ENCODE measurements around the gene TOPORS.

The TOPORS gene

DNA sequence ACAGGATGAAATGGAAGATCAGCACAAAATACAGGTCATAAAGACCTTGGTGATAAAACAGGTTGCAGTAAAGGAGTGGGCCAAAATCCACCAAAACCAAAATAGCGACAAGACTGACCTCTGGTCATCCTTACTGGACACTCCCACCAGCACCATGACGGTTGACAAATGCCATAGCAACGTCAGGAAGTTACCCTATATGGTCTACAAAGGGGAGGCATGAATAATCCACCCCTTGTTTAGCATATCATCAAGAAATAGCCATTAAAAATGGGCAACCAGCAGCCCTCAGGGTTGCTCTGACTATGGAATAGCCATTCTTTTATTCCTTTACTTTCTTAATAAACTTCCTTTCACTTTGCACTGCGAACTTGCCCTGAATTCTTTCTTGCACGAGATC is 26.6 kb upstream of the TOPORS start:
- no peaks in the 10 kb centered on the region for H3K9me3 ChIP-seq (replicated peaks; ENCODE audit: insufficient read depth, low read length)
- no peak overlapping the region for H3K4me2 ChIP-seq (ENCODE audit: low read depth, low read length)
- H3K9ac ChIP-seq (ENCODE audit: low read length): no peak overlapping the region
- H3F3A ChIP-seq (ENCODE audit: insufficient read depth, low read length): peaks cover 26% of the 10 kb centered on the region
- no peaks in the 10 kb centered on the region for H3K27me3 ChIP-seq (replicated peaks; ENCODE audit: insufficient read depth, low read length)
- H3K36me3 ChIP-seq (replicated peaks; ENCODE audit: insufficient read depth, low read length): no peaks in the 10 kb centered on the region
- H4K20me1 ChIP-seq (ENCODE audit: insufficient read depth, low read length): no peaks in the 10 kb centered on the region
- H3K9me2 ChIP-seq (replicated peaks; ENCODE audit: insufficient read depth, low read length): no peaks in the 10 kb centered on the region
- TF ChIP-seq EZH2 (optimal IDR thresholded peaks at IDR 0.05; ENCODE audit: low read depth, low read length) (no peak), EZH2phosphoT487 (IDR thresholded peaks at IDR 0.05; ENCODE audit: low read length) (no peak)
- TF ChIP-seq, protein P1, sequence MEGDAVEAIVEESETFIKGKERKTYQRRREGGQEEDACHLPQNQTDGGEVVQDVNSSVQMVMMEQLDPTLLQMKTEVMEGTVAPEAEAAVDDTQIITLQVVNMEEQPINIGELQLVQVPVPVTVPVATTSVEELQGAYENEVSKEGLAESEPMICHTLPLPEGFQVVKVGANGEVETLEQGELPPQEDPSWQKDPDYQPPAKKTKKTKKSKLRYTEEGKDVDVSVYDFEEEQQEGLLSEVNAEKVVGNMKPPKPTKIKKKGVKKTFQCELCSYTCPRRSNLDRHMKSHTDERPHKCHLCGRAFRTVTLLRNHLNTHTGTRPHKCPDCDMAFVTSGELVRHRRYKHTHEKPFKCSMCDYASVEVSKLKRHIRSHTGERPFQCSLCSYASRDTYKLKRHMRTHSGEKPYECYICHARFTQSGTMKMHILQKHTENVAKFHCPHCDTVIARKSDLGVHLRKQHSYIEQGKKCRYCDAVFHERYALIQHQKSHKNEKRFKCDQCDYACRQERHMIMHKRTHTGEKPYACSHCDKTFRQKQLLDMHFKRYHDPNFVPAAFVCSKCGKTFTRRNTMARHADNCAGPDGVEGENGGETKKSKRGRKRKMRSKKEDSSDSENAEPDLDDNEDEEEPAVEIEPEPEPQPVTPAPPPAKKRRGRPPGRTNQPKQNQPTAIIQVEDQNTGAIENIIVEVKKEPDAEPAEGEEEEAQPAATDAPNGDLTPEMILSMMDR (IDR thresholded peaks at IDR 0.05; ENCODE audit: low read length): no peak
- DNase-seq: no peak
- no peak overlapping the region for H3K4me3 ChIP-seq (ENCODE audit: low read length)
- H2AFZ ChIP-seq (ENCODE audit: low read length): no peak overlapping the region
- H3K27ac ChIP-seq (ENCODE audit: low read length): no peak overlapping the region
- peaks cover 36% of the 10 kb centered on the region for H3K4me1 ChIP-seq (ENCODE audit: low read length)
- no peaks in the 10 kb centered on the region for H3K79me2 ChIP-seq (ENCODE audit: low read length)

DNA sequence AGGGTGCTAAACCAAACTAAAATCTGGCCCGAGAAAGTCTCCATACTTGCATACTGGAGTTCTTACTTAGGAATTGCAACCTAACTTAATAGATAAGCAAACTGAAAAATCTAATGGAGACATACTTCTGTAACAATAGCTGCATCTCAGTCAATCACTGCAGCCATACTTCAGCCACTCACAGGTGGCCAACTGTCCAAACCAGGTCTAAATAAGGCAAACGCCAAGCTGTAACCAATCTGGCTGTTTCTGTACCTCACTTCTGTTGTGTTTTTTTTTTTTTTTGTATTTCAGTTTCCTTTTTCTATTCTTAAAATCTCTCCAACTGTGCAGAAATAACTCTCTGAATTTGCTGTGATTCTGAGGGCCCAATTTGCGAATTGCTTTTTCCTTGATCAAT is 24.9 kb upstream of the TOPORS start:
- no peaks in the 10 kb centered on the region for H3K27me3 ChIP-seq (replicated peaks; ENCODE audit: insufficient read depth, low read length)
- H3F3A ChIP-seq (ENCODE audit: insufficient read depth, low read length): peaks cover 38% of the 10 kb centered on the region
- H3K9me2 ChIP-seq (replicated peaks; ENCODE audit: insufficient read depth, low read length): no peaks in the 10 kb centered on the region
- H4K20me1 ChIP-seq (ENCODE audit: insufficient read depth, low read length): no peaks in the 10 kb centered on the region
- H3K27ac ChIP-seq (ENCODE audit: low read length): peak overlapping the region; percentile 47; the same call in 1 of the 2 replicates
- peak; percentile 73 for DNase-seq
- H3K36me3 ChIP-seq (replicated peaks; ENCODE audit: insufficient read depth, low read length): no peaks in the 10 kb centered on the region
- no peaks in the 10 kb centered on the region for H3K9me3 ChIP-seq (replicated peaks; ENCODE audit: insufficient read depth, low read length)
- peak overlapping the region; percentile 26 for H2AFZ ChIP-seq (ENCODE audit: low read length)
- peak overlapping the region; percentile 19; the same call in 1 of the 2 replicates for H3K4me3 ChIP-seq (ENCODE audit: low read length)
- H3K79me2 ChIP-seq (ENCODE audit: low read length): peaks cover 6% of the 10 kb centered on the region
- H3K4me1 ChIP-seq (ENCODE audit: low read length): peaks cover 40% of the 10 kb centered on the region
- peak overlapping the region; percentile 66 for H3K4me2 ChIP-seq (ENCODE audit: low read depth, low read length)
- TF ChIP-seq EZH2 (optimal IDR thresholded peaks at IDR 0.05; ENCODE audit: low read depth, low read length) (no peak), EZH2phosphoT487 (IDR thresholded peaks at IDR 0.05; ENCODE audit: low read length) (no peak)
- TF ChIP-seq, protein P1 (IDR thresholded peaks at IDR 0.05; ENCODE audit: low read length): no peak
- H3K9ac ChIP-seq (ENCODE audit: low read length): peak overlapping the region; percentile 12; the same call in 1 of the 2 replicates

DNA sequence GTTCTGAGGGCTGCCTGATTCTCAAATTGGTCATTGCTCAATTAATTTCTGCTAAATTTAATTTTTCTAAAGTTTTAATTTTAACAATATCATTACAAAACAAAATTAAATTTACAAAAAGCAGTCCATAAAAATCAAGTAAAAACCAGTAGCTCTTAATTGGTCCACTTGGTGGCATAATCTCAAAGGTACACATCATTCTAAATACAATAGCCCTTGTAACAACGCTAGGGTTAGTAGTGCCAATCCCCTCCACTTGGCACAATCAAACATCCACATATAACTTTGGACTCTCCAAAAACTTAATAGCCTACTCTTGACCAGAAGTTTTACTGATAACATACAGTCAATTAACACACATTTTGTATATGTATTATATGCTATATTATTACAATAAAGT is 22.5 kb upstream of the TOPORS start:
- Histone ChIP-seq H3K27ac (ENCODE audit: low read length) (no peak overlapping the region), H3K4me1 (ENCODE audit: low read length) (peaks cover 39% of the 10 kb centered on the region), H3K4me2 (ENCODE audit: low read depth, low read length) (no peak overlapping the region), H3K27me3 (replicated peaks; ENCODE audit: insufficient read depth, low read length) (no peaks in the 10 kb centered on the region), H3F3A (ENCODE audit: insufficient read depth, low read length) (peaks cover 26% of the 10 kb centered on the region), H3K4me3 (ENCODE audit: low read length) (no peak overlapping the region), H3K36me3 (replicated peaks; ENCODE audit: insufficient read depth, low read length) (no peaks in the 10 kb centered on the region), H3K9me3 (replicated peaks; ENCODE audit: insufficient read depth, low read length) (no peaks in the 10 kb centered on the region), H4K20me1 (ENCODE audit: insufficient read depth, low read length) (no peaks in the 10 kb centered on the region; the same call in 1 of the 2 replicates), H3K9ac (ENCODE audit: low read length) (no peak overlapping the region), H3K79me2 (ENCODE audit: low read length) (peaks cover 30% of the 10 kb centered on the region), H2AFZ (ENCODE audit: low read length) (no peak overlapping the region), H3K9me2 (replicated peaks; ENCODE audit: insufficient read depth, low read length) (no peaks in the 10 kb centered on the region)
- DNase-seq: no peak
- no peak for TF ChIP-seq EZH2 (optimal IDR thresholded peaks at IDR 0.05; ENCODE audit: low read depth, low read length)
- TF ChIP-seq, protein P1 (IDR thresholded peaks at IDR 0.05; ENCODE audit: low read length): no peak
- no peak for TF ChIP-seq EZH2phosphoT487 (IDR thresholded peaks at IDR 0.05; ENCODE audit: low read length)

All from MM.1S (cell line).